ENCODE measurements around the gene TP53RK. TPM values are rescaled to one million over a fixed set of nuclear protein-coding genes. Genes with fewer than 3 reads are reported as not detected.

Gene TP53RK
- total RNA-seq, 4 donors from 2014 or later = 15.0 to 27.0 (median 25.8) TPM

- H3K4me1 ChIP-seq = no peaks in the 10 kb centered on the region
- no peaks in the 10 kb centered on the region for H3K9me3 ChIP-seq
- no peak for TF ChIP-seq POLR2A (IDR thresholded peaks at IDR 0.05)
- TF ChIP-seq, protein P1, sequence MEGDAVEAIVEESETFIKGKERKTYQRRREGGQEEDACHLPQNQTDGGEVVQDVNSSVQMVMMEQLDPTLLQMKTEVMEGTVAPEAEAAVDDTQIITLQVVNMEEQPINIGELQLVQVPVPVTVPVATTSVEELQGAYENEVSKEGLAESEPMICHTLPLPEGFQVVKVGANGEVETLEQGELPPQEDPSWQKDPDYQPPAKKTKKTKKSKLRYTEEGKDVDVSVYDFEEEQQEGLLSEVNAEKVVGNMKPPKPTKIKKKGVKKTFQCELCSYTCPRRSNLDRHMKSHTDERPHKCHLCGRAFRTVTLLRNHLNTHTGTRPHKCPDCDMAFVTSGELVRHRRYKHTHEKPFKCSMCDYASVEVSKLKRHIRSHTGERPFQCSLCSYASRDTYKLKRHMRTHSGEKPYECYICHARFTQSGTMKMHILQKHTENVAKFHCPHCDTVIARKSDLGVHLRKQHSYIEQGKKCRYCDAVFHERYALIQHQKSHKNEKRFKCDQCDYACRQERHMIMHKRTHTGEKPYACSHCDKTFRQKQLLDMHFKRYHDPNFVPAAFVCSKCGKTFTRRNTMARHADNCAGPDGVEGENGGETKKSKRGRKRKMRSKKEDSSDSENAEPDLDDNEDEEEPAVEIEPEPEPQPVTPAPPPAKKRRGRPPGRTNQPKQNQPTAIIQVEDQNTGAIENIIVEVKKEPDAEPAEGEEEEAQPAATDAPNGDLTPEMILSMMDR (IDR thresholded peaks at IDR 0.05) = no peak
- no peak for TF ChIP-seq POLR2AphosphoS5 (IDR thresholded peaks at IDR 0.05)
- TF ChIP-seq EP300 (IDR thresholded peaks at IDR 0.05) = no peak
- no peaks in the 10 kb centered on the region for H3K27me3 ChIP-seq
- H3K4me3 ChIP-seq = no peak overlapping the region
- no peaks in the 10 kb centered on the region for H3K36me3 ChIP-seq
- DNase-seq (ENCODE audit: low spot score in 2 of 2) = no peak
- WGBS = 100% methylated on average over 3 of the region's 3 CpGs
- H3K27ac ChIP-seq = no peak overlapping the region
Measured at GRCh38 chr20:46639587-46639986, 49.7 kb downstream of the TP53RK start.

DNA sequence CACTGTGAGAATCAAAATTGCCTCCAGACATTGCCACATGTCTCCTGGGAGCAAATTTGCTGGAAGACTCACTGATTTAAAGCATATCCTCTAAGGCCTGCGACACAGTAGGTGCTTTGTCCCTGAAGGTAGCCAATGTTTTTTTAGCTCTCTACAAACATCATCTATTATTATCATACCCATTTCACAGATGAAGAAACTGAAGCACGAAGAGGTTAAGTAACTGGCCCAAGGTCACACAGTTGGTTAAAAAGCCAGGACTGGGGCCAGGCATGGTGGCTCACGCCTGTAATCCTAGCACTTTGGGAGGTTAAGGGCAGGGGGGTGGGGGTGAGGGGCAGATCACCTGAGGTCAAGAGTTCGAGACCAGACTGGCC is 50.4 kb downstream of the TP53RK start:
- Histone ChIP-seq H3K36me3 (no peaks in the 10 kb centered on the region), H3K9me3 (no peaks in the 10 kb centered on the region), H3K27ac (no peak overlapping the region), H3K27me3 (no peaks in the 10 kb centered on the region), H3K4me3 (no peak overlapping the region), H3K4me1 (no peaks in the 10 kb centered on the region)
- 89% methylated on average over 4 of the region's 4 CpGs for WGBS
- no peak for DNase-seq (ENCODE audit: low spot score in 2 of 2)
- no peak for TF ChIP-seq EP300 (IDR thresholded peaks at IDR 0.05)
- TF ChIP-seq, protein P1 (IDR thresholded peaks at IDR 0.05) = no peak
- no peak for TF ChIP-seq POLR2AphosphoS5 (IDR thresholded peaks at IDR 0.05)
- no peak for TF ChIP-seq POLR2A (IDR thresholded peaks at IDR 0.05)

DNA sequence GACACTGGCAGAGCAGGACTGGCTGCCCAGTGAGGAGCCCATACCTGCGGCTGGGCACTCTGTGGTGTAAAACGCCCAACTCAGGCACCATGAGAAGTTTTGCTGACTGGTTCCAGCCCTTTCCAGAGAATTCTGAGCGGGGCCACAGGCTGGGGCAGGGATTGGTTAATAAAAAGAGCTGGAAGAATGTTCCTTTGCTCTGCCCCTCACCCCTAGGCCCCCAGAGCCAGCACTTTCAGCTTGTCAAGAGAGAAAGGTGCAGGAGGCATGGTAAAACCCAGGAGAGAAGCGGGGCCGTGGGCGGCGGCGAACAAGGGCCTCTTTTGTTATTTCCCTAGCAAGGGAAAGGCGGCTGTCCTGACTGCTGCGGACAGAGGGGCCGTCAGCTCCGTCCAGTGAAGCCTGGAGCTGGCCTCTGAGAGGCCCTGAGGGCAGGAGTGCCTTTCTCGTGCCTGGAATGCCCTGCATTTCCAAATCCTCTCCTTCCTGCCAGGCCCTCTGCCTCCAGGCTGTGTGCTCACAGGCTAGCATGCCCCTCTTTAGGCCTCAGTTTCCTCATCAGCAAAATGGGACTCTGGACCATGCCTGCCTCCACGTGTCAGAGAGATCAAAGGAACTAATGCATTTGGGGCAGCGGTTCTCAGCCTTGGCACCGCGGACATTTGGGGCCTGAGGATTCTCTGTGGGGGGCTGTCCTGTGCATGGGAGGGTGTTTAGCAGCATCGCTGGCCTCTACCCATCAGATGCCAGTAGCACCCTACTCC is 50.9 kb downstream of the TP53RK start:
- no peak for DNase-seq (ENCODE audit: low spot score in 2 of 2)
- no peaks in the 10 kb centered on the region for H3K9me3 ChIP-seq
- 83% methylated on average over 17 of the region's 18 CpGs for WGBS
- no peak for TF ChIP-seq POLR2AphosphoS5 (IDR thresholded peaks at IDR 0.05)
- no peaks in the 10 kb centered on the region for H3K4me1 ChIP-seq
- no peak overlapping the region for H3K4me3 ChIP-seq
- H3K27me3 ChIP-seq = no peaks in the 10 kb centered on the region
- H3K27ac ChIP-seq = no peak overlapping the region
- H3K36me3 ChIP-seq = no peaks in the 10 kb centered on the region

DNA sequence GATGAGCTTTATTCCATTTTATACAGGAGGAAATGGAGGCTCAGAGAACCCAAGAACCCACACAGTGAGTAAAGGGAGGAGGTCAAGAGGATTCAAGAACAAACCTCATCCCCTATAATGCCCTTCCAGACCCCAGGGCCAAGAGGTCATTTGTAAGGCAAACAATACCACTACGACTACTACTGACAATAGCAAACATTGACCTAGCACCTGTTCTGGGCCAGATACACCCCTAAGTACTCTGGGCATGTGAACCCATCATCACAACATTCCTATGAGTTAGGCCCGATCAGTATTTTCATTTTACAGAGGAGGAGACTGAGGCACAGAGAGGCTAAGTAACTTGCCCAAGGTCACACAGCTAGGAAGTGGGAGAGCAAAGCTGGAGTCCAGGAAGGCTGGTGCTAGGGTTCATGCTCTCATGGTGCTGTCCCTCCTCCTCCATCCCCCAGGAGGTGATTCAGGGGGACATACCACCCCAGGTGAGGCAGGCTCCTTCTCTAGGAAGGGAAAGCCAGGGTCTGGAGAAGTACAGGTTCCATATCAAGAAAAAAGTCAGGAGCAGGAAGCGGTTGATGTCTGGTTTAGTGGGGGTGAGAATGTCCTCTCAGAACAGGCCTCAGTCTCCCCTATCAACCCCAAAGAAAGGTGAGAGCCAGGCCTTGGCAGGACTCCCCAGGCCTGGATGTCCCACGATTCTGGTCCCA is 51.7 kb downstream of the TP53RK start:
- H3K27ac ChIP-seq = no peak overlapping the region
- no peaks in the 10 kb centered on the region for H3K9me3 ChIP-seq
- no peaks in the 10 kb centered on the region for H3K4me1 ChIP-seq
- H3K36me3 ChIP-seq = no peaks in the 10 kb centered on the region
- no peak for TF ChIP-seq EP300 (IDR thresholded peaks at IDR 0.05)
- no peak for TF ChIP-seq POLR2A (IDR thresholded peaks at IDR 0.05)
- TF ChIP-seq, protein P1 (IDR thresholded peaks at IDR 0.05) = no peak
- no peak overlapping the region for H3K4me3 ChIP-seq
- DNase-seq (ENCODE audit: low spot score in 2 of 2) = no peak
- WGBS = 94% methylated on average over 3 of the region's 4 CpGs
- H3K27me3 ChIP-seq = no peaks in the 10 kb centered on the region

DNA sequence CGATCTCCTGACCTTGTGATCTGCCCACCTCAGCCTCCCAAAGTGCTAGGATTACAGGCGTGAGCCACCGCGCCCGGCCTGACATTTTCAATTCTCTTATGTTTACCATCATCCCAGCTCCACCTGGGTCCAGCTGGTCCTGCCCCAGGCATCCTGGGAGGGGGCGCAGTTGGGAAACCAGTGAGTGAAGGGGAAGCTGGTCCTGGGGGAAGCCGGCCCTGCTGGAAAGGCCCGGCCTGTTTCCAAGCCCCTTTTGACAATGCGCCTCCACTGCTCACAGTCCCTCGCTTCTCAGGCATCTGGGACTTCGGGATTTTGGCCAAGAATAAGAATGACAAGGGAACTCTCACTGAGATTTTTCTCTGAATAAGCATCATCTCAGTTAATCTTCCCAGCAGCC is 52.2 kb downstream of the TP53RK start:
- WGBS = 94% methylated on average over 11 of the region's 11 CpGs
- no peak for DNase-seq (ENCODE audit: low spot score in 2 of 2)

More for the DNA sequence above, 52.2 kb downstream of the TP53RK start:
- Histone ChIP-seq H3K27me3 (no peaks in the 10 kb centered on the region), H3K9me3 (no peaks in the 10 kb centered on the region), H3K27ac (no peak overlapping the region), H3K4me1 (no peaks in the 10 kb centered on the region), H3K36me3 (no peaks in the 10 kb centered on the region), H3K4me3 (no peak overlapping the region)
- TF ChIP-seq, protein P1 (IDR thresholded peaks at IDR 0.05) = no peak
- TF ChIP-seq POLR2AphosphoS5 (IDR thresholded peaks at IDR 0.05) (no peak), POLR2A (IDR thresholded peaks at IDR 0.05) (no peak), EP300 (IDR thresholded peaks at IDR 0.05) (no peak)

Measured in suprapubic skin (tissue), 4 donors.